WTC11 (cell line): ENCODE results near the gene MVD. TPM values are rescaled to one million over a fixed set of nuclear protein-coding genes. Genes with fewer than 3 reads are reported as not detected.
A peak's percentile ranks its signal among the peaks of the same experiment; 100 is the strongest.

ENCODE experiments used
- ATAC-seq: fragments of 200-7000 bp; cut with Tn5 transposase; 2 replicates; pipeline ENCODE4 v1.10.0; 2021; ENCODE audit warnings: mild to moderate bottlenecking, moderate library complexity
- CTCF ChIA-PET: fragments of 300-600 bp; sonication (Branson Sonifier 250); formaldehyde crosslinking; loops from one replicate; lab custom pipeline; 2021; ENCODE audit warnings: antibody characterized with exemption; lab: Charles Lee
- POLR2A ChIA-PET: fragments of 350-600 bp; sonication (Branson Sonifier 250); formaldehyde crosslinking; loops from one replicate; lab custom pipeline; 2021; ENCODE audit warnings: antibody characterized with exemption; lab: Charles Lee
- DNase-seq: peaks from one replicate; pipeline ENCODE4 v3.0.0; 2021; ENCODE audit warnings: low spot score
- H3K27ac Mint-ChIP-seq: 2 replicates; pipeline ENCODE4 v1.8.0; 2021; ENCODE audit warnings: mixed read lengths
- H3K27me3 Mint-ChIP-seq: 2 replicates; pipeline ENCODE4 v1.8.0; 2021; ENCODE audit warnings: low read depth, mild to moderate bottlenecking, moderate library complexity, mixed read lengths
- H3K36me3 Mint-ChIP-seq: 2 replicates; pipeline ENCODE4 v1.8.0; 2021; ENCODE audit warnings: mixed read lengths
- H3K4me1 Mint-ChIP-seq: 2 replicates; pipeline ENCODE4 v1.8.0; 2022; ENCODE audit warnings: mixed read lengths
- H3K4me3 Mint-ChIP-seq: 2 replicates; pipeline ENCODE4 v1.8.0; 2021; ENCODE audit warnings: mild to moderate bottlenecking, moderate library complexity, mixed read lengths
- H3K9me3 Mint-ChIP-seq: 2 replicates; pipeline ENCODE4 v1.8.0; 2021; ENCODE audit warnings: mixed read lengths
- CREB1 ChIP-seq: sonication (generic); formaldehyde crosslinking; IDR thresholded peaks from 2 replicates; pipeline ENCODE4 v1.8.0; 2023; ENCODE audit warnings: mild to moderate bottlenecking, missing genetic modification reagents
- ETV6 ChIP-seq: sonication (generic); formaldehyde crosslinking; IDR thresholded peaks from 2 replicates; pipeline ENCODE4 v1.8.1; 2022; ENCODE audit warnings: mild to moderate bottlenecking, missing genetic modification reagents
- FOXJ3 ChIP-seq: sonication (generic); formaldehyde crosslinking; IDR thresholded peaks from 2 replicates; pipeline ENCODE4 v1.9.0; 2021; ENCODE audit warnings: missing genetic modification reagents, mild to moderate bottlenecking, borderline replicate concordance
- FOXP4 ChIP-seq: sonication (generic); formaldehyde crosslinking; IDR thresholded peaks from 2 replicates; pipeline ENCODE4 v1.8.0; 2022; ENCODE audit warnings: mild to moderate bottlenecking, missing genetic modification reagents
- HMGXB4 ChIP-seq: sonication (generic); formaldehyde crosslinking; IDR thresholded peaks from 2 replicates; pipeline ENCODE4 v1.8.1; 2023; ENCODE audit warnings: mild to moderate bottlenecking, moderate library complexity, missing genetic modification reagents
- JUN ChIP-seq: sonication (generic); formaldehyde crosslinking; IDR thresholded peaks from 2 replicates; pipeline ENCODE4 v1.8.0; 2023; ENCODE audit warnings: mild to moderate bottlenecking, missing genetic modification reagents
- MXD4 ChIP-seq: fragments of 250-450 bp; sonication (Bioruptor Pico); IDR thresholded peaks from 2 replicates; pipeline ENCODE4 v1.8.0; 2021; ENCODE audit warnings: mild to moderate bottlenecking, moderate library complexity, borderline replicate concordance
- SMAD4 ChIP-seq: sonication (generic); formaldehyde crosslinking; IDR thresholded peaks from 2 replicates; pipeline ENCODE4 v1.8.0; 2022; ENCODE audit warnings: mild to moderate bottlenecking, missing genetic modification reagents
- SOX15 ChIP-seq: fragments of 250-450 bp; sonication (Bioruptor Pico); IDR thresholded peaks from 2 replicates; pipeline ENCODE4 v1.9.0; 2021; ENCODE audit warnings: mild to moderate bottlenecking
- SP1 ChIP-seq: sonication (generic); formaldehyde crosslinking; conservative IDR thresholded peaks from 2 replicates; pipeline ENCODE4 v1.8.1; 2022; ENCODE audit warnings: missing genetic modification reagents
- TEAD4 ChIP-seq: sonication (generic); formaldehyde crosslinking; IDR thresholded peaks from 2 replicates; pipeline ENCODE4 v1.8.0; 2022; ENCODE audit warnings: mild to moderate bottlenecking, missing genetic modification reagents
- USF1 ChIP-seq: sonication (generic); formaldehyde crosslinking; IDR thresholded peaks from 2 replicates; pipeline ENCODE4 v1.8.0; 2022; ENCODE audit warnings: mild to moderate bottlenecking, missing genetic modification reagents
- USF2 ChIP-seq: sonication (generic); formaldehyde crosslinking; IDR thresholded peaks from 2 replicates; pipeline ENCODE4 v1.8.1; 2023; ENCODE audit warnings: mild to moderate bottlenecking, missing genetic modification reagents, moderate library complexity
- ZNF121 ChIP-seq: sonication (generic); formaldehyde crosslinking; IDR thresholded peaks from 2 replicates; pipeline ENCODE4 v1.8.0; 2023; ENCODE audit warnings: missing genetic modification reagents
- ZNF219 ChIP-seq: sonication (generic); formaldehyde crosslinking; IDR thresholded peaks from 2 replicates; pipeline ENCODE4 v1.8.0; 2023; ENCODE audit warnings: missing genetic modification reagents, mild to moderate bottlenecking, borderline replicate concordance
- ZNF232 ChIP-seq: sonication (generic); formaldehyde crosslinking; IDR thresholded peaks from 2 replicates; pipeline ENCODE4 v1.8.0; 2022; ENCODE audit warnings: mild to moderate bottlenecking, missing genetic modification reagents
- ZNF423 ChIP-seq: fragments of 250-450 bp; sonication (Bioruptor Pico); IDR thresholded peaks from 2 replicates; pipeline ENCODE4 v2.1.2; 2022; ENCODE audit warnings: mild to moderate bottlenecking, moderate library complexity
- total RNA-seq: library from RNA; stranded (reverse); gene quantifications from 3 replicates; pipeline ENCODE4 v1.2.3, GENCODE V29; 2021
- TF ChIP-seq, protein P1 (sequence below): sonication (generic); formaldehyde crosslinking; IDR thresholded peaks from 2 replicates; pipeline ENCODE4 v1.8.0; 2023; ENCODE audit warnings: missing genetic modification reagents, mild to moderate bottlenecking, borderline replicate concordance
- TF ChIP-seq, protein P2 (sequence below): fragments of 250-450 bp; sonication (Bioruptor Pico); IDR thresholded peaks from 2 replicates; pipeline ENCODE4 v1.9.0; 2021; ENCODE audit warnings: mild to moderate bottlenecking, borderline replicate concordance
- TF ChIP-seq, protein P3 (sequence below): sonication (generic); formaldehyde crosslinking; IDR thresholded peaks from 2 replicates; pipeline ENCODE4 v1.8.1; 2022; ENCODE audit warnings: mild to moderate bottlenecking, moderate library complexity, missing genetic modification reagents

Gene MVD
- total RNA-seq, 1 experiment from 2014 or later = 113 TPM

DNA sequence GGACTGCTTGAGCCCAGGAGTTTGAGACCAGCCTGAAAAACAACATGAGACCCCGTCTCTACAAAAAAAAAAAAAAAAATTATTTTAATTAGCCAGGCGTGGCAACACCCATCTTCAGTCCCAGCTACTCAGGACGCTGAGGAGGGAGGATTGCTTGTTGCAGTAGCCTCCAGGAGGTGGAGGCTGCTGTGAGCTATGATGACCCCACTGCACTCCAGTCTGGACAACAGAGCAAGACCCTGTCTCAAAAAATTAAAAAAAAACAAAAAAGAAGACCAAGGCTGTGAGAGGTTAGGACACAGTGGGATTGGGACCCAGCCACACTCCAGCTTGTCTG lies 24.8 kb upstream of the MVD start:
- POLR2A ChIA-PET = no interaction called here
- no peaks in the 10 kb centered on the region for H3K36me3 Mint-ChIP-seq
- CTCF ChIA-PET = interaction anchor here (0.8 to 5.8 kb wide), 6 partner anchors 10 to 83 kb away, joined by 3 to 111 read pairs (median 7); no protein-coding TSS in a partner anchor
- no peak for DNase-seq
- H3K27me3 Mint-ChIP-seq = peaks cover 28% of the 10 kb centered on the region
- no peak for ATAC-seq
- peak; percentile 7; the same call in 1 of the 2 replicates for TF ChIP-seq ZNF121 (CRISPR knock-in tag)
- TF ChIP-seq, protein P1, sequence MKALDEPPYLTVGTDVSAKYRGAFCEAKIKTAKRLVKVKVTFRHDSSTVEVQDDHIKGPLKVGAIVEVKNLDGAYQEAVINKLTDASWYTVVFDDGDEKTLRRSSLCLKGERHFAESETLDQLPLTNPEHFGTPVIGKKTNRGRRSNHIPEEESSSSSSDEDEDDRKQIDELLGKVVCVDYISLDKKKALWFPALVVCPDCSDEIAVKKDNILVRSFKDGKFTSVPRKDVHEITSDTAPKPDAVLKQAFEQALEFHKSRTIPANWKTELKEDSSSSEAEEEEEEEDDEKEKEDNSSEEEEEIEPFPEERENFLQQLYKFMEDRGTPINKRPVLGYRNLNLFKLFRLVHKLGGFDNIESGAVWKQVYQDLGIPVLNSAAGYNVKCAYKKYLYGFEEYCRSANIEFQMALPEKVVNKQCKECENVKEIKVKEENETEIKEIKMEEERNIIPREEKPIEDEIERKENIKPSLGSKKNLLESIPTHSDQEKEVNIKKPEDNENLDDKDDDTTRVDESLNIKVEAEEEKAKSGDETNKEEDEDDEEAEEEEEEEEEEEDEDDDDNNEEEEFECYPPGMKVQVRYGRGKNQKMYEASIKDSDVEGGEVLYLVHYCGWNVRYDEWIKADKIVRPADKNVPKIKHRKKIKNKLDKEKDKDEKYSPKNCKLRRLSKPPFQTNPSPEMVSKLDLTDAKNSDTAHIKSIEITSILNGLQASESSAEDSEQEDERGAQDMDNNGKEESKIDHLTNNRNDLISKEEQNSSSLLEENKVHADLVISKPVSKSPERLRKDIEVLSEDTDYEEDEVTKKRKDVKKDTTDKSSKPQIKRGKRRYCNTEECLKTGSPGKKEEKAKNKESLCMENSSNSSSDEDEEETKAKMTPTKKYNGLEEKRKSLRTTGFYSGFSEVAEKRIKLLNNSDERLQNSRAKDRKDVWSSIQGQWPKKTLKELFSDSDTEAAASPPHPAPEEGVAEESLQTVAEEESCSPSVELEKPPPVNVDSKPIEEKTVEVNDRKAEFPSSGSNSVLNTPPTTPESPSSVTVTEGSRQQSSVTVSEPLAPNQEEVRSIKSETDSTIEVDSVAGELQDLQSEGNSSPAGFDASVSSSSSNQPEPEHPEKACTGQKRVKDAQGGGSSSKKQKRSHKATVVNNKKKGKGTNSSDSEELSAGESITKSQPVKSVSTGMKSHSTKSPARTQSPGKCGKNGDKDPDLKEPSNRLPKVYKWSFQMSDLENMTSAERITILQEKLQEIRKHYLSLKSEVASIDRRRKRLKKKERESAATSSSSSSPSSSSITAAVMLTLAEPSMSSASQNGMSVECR = no peak
- no peaks in the 10 kb centered on the region for H3K9me3 Mint-ChIP-seq
- no peak overlapping the region for H3K4me3 Mint-ChIP-seq
- H3K4me1 Mint-ChIP-seq = peaks cover 15% of the 10 kb centered on the region
- H3K27ac Mint-ChIP-seq = no peak overlapping the region

GRCh38 chr16:88687254-88687576 lies 24.3 kb upstream of the MVD start:
- ATAC-seq = no peak
- TF ChIP-seq SOX15 (no peak), ZNF232 (CRISPR knock-in tag) (no peak), USF2 (no peak), FOXJ3 (CRISPR knock-in tag) (no peak), ZNF423 (CRISPR knock-in tag) (no peak), FOXP4 (CRISPR knock-in tag) (no peak), JUN (CRISPR knock-in tag) (no peak), USF1 (CRISPR knock-in tag) (no peak), SMAD4 (CRISPR knock-in tag) (no peak), MXD4 (CRISPR knock-in tag) (no peak), ETV6 (CRISPR knock-in tag) (no peak), CREB1 (no peak), HMGXB4 (no peak), SP1 (no peak), ZNF219 (CRISPR knock-in tag) (no peak), TEAD4 (CRISPR knock-in tag) (no peak)
- TF ChIP-seq, protein P2, sequence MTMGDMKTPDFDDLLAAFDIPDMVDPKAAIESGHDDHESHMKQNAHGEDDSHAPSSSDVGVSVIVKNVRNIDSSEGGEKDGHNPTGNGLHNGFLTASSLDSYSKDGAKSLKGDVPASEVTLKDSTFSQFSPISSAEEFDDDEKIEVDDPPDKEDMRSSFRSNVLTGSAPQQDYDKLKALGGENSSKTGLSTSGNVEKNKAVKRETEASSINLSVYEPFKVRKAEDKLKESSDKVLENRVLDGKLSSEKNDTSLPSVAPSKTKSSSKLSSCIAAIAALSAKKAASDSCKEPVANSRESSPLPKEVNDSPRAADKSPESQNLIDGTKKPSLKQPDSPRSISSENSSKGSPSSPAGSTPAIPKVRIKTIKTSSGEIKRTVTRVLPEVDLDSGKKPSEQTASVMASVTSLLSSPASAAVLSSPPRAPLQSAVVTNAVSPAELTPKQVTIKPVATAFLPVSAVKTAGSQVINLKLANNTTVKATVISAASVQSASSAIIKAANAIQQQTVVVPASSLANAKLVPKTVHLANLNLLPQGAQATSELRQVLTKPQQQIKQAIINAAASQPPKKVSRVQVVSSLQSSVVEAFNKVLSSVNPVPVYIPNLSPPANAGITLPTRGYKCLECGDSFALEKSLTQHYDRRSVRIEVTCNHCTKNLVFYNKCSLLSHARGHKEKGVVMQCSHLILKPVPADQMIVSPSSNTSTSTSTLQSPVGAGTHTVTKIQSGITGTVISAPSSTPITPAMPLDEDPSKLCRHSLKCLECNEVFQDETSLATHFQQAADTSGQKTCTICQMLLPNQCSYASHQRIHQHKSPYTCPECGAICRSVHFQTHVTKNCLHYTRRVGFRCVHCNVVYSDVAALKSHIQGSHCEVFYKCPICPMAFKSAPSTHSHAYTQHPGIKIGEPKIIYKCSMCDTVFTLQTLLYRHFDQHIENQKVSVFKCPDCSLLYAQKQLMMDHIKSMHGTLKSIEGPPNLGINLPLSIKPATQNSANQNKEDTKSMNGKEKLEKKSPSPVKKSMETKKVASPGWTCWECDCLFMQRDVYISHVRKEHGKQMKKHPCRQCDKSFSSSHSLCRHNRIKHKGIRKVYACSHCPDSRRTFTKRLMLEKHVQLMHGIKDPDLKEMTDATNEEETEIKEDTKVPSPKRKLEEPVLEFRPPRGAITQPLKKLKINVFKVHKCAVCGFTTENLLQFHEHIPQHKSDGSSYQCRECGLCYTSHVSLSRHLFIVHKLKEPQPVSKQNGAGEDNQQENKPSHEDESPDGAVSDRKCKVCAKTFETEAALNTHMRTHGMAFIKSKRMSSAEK (CRISPR knock-in tag) = no peak
- TF ChIP-seq, protein P3, sequence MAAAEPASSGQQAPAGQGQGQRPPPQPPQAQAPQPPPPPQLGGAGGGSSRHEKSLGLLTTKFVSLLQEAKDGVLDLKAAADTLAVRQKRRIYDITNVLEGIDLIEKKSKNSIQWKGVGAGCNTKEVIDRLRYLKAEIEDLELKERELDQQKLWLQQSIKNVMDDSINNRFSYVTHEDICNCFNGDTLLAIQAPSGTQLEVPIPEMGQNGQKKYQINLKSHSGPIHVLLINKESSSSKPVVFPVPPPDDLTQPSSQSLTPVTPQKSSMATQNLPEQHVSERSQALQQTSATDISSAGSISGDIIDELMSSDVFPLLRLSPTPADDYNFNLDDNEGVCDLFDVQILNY (CRISPR knock-in tag) = no peak
- DNase-seq = no peak
- H3K4me3 Mint-ChIP-seq = peak overlapping the region; percentile 58; the same call in 1 of the 2 replicates
- no peaks in the 10 kb centered on the region for H3K36me3 Mint-ChIP-seq
- peaks cover 28% of the 10 kb centered on the region for H3K27me3 Mint-ChIP-seq
- ChIA-PET POLR2A (no interaction called here), CTCF (interaction anchor here (0.8 to 5.8 kb wide), 7 partner anchors 11 to 83 kb away, joined by 3 to 111 read pairs (median 9); partner anchors contain the start of gene IL17C)
- H3K4me1 Mint-ChIP-seq = peaks cover 15% of the 10 kb centered on the region
- H3K27ac Mint-ChIP-seq = no peak overlapping the region
- H3K9me3 Mint-ChIP-seq = no peaks in the 10 kb centered on the region
